CD4-positive, alpha-beta T cell treated with Interleukin-4 for 4 hours (primary cell): ENCODE measurements around the gene BEND4.
"Not testable (repeated sequence)": the region's sequence is repeated elsewhere in the genome, so short reads cannot be mapped to it uniquely, and the experiment has no call there.

ENCODE experiments used
- DNase-seq: peaks from one replicate; pipeline ENCODE4 v3.0.0-alpha.2; 2020

Gene BEND4

DNA sequence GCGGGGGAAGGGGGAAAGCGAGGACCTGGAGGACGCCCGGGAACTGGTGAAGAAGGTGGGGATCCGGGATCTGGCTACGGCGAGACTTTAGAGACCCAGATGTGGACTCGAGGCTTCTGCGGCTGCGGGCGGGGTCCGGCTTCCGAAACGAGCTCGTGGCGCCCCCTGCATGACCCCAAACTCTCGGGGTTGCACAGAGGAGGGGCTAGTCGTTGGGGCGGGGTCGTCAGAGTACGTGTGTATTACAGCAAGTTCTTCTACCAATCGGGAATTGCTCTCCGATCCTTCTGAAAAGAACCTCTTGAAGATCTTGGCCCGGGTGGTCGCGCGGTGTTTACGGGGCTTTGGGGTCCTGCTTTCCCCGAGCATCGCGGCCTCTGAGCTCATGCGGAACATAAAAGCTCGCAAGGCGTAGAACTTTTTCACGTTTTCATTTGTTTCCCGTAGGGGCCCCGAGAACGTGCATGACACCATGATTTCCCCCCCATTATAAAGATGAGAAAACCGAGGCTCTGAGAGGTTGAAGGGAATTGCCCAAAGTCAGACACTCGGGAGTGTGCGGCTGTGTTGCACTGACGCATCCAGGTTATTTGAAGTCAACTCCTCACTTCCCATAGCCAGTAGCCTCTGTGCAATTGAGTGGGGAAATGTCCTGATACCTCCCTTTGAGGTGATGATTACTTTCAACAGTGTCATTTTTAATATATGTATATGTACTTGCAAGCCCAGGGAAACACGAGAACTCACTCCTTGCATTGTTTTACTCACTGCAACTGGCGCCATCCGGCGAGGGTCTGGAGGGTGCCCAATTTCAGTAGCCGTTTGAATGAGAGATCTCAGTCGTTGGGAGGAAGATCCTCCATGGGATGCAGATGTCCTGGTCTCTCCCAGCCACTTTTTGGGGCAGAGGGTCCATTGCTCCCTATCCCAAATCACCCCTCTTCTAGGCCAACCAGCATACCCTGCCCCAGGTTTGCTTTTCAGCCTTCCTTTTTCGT, at the start of gene BEND4:
Gene BEND4 (minus strand): TSS at position 149 of the 998 bp plus-strand sequence. CDS start 512 bp downstream, outside the sequence.
- no peak for DNase-seq

DNA sequence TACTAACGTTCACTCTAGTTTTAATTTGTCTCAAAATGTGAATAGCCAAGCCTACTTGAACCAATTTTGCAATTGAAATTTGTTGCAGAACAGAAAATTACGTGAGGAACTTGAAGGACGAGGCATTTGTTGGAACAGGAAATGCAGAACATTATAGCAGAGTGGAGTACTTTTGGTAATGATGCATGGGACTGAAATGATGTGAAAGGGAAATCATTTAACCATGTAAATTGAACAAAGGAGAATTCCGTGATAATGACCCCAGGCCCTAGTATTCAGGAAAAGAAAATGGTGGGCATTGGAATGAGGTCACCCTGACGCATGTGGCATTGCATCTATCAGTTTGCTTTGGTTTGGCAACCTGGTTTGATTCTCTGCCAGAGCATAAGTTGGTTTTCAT, 44.9 kb upstream of the BEND4 start:
- DNase-seq: no peak

DNA sequence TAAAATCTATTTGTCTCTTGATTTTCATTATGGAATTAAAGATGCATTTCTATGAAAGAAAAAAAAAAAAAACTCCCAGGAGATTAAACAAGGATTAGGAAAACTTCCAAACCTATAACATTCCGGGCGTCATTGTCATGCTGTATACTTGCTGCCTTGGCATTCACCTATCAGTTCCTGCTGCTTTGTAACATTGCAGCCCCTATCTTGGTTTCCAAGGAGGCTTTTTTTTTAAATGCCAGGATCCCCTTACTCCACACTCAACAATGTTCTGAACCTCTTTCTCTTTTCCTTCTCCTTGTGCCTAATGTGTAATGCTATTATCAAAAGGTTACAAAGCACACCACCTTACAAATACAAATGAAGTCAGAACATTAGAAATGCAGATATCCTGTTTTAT, 20.5 kb upstream of the BEND4 start:
- DNase-seq: no peak

DNA sequence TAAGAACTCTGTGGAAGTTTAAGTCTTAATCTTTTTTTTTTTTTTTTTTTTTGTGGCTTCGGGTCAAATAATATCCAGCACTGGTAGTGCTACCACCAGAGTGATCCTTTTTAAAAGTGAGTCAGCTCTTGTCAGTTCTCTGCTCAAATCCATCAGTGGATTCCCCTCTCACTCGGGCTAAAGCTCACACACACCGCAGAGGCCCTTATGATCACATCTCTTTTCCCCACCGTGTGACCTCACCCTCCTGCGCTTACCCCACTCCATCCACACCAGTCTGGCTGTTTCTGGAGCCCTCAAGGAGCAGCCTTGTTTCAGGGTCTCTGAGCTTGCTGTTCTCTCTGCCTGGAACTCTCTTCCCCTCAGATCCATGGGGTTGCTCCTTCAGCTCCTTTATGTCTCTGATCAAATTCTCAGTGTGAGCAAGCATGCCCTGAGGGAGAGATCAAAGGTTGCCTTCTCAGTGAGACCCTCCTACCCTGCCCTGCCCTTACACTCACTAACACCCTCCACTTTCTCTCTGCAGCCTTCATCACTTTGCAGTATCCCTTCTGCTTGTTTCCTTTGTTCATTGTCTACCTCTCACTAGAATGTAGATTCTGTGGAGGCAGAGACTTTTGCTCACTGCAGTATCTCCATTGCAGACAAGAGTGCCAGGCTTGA, 19.8 kb upstream of the BEND4 start:
- DNase-seq: no peak

DNA sequence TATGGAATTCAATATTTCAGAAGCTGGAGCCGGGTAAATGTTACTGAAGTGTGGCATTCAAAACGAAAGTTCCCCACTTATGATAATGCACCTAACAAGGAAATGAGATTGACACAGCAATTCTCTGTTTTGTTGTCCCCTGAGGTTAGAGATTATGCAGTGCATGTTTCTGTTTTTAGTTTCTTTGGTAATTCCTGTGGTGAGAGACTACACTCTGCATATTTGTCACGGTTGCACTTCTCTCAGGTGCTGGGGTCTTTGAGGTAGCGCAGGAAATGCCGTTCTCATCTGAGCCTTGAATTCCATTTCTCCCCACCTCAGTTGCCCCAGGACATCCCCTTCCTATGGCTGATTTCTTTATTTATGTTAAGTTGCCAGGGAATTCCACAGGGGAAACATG, 15.3 kb upstream of the BEND4 start:
- no peak for DNase-seq

DNA sequence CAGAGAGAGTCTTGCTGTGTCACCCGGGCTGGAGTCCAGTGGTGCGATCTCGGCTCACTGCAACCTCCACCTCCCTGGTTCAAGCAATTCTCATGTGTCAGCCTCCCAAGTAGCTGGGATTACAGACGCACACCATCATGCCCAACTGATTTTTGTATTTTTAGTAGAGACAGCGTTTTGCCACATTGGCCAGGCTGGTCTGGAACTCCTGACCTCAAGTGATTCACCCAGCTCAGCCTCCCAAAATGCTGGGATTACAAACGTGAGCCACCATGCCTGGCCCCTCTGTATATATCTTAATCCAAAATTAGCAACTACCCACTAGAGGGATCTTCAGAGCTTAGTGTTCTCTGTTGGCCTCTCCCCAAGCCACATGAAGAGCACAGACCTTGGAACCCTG, 13.7 kb upstream of the BEND4 start:
- DNase-seq: not testable (repeated sequence)

DNA sequence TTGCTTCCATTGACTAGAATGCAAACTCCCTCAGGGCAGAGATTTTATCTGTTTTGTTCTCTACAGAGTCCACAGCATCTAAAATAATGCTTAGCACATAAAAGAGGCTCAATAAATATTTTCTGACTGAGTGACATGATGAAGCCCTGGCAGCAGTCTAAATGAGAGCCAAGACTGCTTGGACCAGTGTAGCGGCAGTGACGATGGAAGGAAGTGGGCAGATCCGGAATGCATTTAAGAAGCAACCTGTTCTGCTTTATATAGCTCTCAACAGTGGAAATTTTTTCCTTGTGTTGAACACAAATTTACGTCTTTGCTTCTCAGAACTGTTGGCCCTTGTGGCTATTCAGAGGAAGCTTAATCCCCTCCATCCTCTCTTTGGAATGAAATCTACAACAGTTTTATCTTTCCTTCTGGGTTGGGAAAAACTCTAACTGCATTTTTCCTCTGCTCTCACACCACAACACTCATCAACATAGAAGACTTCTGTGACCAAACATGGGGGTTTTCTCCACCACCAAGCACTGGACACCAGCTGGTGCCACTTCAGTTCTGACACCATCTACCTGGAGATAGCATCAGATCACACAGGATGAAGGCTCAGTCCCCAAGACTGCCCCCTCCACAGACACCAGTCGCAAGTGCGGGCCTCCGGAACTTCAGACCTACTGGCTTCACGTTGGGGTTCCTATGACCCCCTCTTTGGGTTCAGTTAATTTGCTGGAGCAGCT, 7.0 kb upstream of the BEND4 start:
- no peak for DNase-seq

DNA sequence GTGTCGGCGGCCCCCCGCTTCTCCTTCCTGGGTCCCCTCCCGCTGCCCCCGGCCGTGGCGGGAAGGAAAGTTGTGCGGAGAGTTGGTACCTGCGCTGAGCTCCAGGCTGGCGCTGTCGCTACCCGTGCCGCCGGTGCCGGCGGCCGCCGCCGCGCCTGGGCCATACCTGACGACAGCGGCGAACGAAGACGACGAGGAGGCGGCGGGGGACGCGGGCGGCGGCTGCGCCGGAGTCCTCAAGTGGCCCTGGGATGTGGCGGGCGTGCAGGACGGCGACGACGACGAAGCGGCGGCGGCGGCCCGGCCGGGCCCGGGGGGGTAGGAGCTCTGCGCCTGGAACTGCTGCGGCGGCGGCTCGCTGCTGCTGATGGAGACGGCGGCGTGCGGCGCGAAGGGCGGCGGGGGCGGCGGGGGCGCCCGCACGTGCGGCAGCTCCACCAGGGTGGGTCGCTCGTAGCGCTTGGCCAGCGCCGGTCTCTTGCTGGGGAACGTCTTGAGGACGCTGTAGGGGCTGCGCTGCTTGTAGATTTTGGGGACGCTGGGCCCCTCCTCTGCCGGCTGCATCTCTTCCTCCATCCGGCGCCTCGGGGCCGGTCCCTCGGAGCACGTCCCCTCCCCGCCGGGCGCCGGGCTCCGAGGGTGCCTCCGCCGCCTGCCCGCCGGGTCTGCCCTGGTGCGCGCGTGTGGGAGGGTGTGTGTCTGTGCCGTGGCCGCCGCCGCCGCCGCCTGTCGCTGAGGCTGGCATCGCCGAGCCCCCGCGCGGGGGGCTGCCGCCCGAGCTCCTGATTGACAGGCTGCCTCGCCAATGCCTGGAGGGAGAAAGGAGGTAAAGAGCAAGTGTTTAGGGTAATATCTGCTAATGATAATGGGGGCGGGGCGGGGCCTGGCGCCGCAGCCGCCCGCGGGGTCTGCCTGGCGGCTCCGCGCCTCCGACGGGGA, 618 bp downstream of the BEND4 start:
- peak; percentile 27 for DNase-seq

DNA sequence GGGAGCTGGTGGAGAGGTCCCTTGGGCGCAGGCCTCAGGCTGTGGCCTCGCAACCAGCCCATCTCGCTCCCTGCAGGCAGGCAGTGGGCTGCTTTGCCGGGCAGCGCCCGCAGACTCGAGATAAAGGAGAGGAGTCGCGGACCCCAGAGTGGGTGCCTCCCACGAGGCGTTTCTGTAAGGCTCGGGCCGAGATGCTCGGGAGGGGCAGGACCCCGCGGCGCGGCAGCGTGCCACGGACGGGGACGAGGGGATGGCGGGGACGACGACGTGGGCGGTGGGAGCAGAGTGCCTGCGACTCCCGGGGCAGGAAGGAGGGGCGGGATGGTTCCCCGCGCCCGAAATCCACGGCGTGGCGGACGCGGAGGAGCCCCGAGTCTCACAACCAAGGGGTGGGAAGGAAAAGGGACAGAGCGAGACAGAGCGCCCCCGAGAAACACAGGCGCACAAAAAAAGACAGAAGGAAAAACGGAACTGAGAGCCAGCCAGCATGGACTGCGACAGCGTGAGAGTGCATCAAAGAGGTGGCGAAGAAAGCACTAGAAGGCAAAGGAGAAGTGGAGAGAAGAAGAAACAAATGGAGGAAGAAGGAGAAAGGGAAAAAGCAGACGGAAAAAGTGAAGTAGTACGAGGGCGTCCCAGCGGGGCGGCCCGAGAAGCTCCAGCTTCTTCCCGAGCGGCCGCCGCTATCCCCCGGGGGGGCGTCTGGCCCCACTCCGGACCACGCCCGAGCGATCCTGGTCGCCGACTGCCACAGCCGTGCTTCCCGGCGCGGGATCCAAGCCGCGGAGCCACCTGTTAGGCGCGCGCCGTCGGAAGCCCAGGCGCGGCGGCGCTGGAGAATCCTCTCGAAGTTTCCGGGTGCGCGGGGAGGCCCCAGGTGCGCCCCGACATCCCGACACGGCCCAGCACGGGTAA, 1.5 kb downstream of the BEND4 start:
- no peak for DNase-seq

DNA sequence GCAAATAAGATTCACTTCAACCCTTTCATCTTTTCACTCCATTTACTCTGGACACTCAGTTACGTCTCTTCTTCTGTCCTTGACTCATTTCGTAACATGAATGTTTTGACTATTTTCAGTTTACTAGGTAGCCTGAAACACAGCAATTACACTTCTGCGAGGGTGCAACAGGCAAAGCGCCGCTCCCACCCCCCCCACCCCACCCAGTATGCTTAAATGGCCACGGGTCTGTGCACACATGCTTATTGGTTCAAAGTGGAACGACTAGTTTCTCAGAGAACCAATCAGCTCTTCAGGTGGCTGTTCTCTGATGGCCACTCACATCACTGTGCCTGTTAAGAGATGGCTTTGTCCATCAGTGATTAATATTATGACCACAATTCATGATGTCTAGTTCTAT, 3.5 kb downstream of the BEND4 start:
- no peak for DNase-seq

DNA sequence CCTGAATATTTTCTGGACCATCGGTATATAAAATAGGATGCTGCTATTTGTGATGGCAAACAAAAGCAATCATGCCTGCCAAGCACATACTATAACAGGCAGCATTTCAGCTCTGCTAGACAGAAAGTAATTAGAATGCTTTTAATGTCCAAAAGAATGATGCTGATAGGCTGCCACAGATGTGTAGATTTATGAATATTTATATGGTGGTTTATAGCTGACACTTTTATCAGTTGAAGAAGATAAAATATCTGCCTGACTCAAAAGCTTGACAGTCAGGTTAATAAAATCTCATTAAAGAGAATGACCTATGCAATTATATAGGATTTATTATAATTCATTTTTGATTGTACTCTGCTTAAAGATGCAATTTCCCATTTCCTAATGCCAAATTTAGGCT, 4.0 kb downstream of the BEND4 start:
- DNase-seq: no peak

DNA sequence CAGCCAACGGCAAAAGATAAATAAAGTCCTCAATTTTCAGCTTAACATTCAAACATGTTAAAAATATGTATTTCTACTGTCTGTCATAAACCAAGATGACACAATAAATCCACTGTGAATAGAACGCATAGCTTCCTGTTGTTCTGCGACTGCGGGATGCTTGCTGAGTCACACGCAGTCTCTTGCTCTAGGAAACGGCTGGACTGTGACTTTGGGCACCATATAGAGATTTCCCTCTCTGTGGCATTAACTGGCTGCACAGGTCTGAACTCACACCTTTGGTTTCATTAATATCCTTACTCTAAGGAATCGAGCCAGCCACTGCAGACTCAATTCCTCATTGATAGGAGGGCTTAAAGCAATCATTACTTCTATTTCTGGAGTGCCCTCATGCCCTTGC, 8.4 kb downstream of the BEND4 start:
- DNase-seq: no peak

DNA sequence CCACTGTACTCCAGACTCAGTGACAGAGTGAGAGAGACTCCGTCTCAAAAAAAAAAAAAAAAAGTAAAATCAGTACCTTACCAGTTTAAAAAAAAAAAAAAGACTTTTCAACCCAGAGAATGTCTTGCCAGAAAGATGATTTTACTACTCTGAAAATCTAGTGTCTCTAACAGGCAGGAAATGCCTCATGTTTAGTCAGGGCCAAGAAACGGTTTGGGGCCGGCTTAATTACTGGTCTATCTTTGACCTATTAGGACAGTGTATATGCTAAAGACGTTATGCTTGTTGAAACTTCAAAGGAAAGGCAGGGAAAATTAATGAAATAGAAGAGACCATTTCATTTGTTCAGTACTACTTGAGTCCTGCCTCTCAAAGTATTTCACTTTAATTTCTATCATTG, 9.9 kb downstream of the BEND4 start:
- DNase-seq: no peak

DNA sequence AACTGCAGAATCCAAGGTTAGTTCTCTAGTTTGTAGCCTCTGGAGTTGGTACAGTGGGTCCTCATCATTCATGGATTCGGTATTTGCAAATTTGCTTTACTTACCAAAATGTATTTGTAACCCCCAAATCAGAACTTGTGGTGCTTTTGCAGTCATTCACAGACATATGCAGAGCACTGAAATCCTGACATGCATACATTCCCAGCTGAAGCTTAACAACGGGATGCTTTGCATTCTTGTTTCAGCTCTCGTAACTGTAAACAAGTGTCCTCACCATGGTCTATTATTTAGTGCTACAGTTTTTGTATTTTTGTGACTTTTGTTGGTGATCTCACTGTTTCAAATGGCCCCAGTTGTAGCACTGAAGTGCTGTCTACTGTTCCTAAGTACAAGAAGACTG, 16.1 kb downstream of the BEND4 start:
- no peak for DNase-seq

DNA sequence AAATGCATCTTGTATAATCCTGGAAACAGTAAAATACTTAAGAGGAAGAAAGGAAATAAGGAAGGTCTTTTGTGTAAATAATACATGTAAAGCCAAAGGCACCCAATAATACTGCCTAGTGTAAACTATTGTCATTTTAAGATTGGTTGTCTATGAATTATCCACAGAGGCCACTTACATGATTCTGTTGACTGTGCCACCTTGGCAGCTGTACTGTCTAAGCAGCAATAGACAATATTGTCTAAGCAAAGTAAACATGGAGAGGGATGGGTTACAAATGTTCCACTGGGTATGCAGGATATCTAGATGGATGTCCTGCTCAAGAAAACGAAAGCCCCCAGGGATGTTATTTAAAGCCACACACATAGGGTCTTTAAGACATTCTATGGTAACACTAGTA, 19.4 kb downstream of the BEND4 start:
- DNase-seq: no peak

DNA sequence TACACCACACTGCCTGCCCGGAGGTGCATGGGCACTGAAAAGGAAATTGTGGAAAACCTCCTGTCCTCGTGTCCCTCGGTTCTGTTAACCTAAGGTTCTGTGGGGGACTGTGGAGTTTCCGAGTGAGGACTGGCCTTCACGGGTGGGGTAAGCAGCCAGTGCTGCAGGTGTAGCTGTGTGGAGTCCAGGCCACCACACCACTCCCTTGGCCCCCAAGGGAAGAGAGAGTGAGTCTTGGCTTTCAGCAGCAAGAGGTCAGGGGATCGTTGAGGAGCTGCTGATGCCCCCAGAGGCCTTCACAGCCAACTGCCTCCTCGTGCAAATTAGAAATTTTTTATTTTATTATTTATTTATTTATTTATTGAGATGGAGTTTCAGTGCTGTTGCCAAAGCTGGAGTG, 20.4 kb downstream of the BEND4 start:
- no peak for DNase-seq

DNA sequence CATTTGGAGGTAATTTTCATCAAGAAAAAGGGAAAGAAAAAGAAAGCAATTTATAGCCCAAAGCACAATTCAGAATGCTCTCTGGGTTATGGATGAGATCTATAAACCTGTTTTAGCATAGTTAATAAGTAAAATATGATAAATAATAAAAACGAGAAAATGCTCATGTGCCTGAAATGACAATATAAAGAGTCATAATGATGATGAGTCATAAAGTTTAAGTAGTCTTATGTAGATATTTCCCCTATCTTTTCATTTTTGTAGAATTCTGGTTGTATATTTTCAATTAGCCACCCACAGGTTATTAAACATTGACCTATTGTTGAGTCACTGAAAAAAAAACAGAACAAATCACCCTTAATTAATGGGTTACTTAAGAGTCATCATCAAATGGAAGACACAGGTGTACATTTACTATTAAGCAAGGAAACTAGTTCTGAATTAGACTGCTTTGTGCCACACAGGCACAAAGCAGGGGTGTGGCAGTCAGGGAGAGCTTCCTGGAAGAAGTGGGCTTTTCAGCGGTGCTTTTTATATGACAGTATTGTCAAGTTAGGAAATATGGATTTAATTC, 29.3 kb downstream of the BEND4 start:
- DNase-seq: no peak

DNA sequence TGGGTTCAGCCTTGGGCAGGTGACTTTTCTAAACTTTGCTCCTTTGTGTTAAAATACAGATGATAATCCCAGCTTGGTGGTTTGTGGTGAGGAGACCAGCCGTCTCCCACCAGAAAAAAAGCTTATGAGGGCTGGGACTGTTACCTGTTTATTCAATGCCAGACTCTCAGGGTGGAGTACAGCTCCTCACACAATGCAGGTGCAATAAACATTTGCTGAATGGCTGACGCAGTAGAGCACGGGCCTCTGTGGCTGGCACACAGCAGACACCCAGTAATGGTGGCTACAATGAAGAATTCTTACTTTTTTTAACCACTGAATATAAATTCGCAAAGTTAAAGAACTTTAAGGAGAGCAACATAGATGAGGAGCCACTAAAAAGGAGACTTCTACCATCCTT, 30.2 kb downstream of the BEND4 start:
- DNase-seq: no peak

DNA sequence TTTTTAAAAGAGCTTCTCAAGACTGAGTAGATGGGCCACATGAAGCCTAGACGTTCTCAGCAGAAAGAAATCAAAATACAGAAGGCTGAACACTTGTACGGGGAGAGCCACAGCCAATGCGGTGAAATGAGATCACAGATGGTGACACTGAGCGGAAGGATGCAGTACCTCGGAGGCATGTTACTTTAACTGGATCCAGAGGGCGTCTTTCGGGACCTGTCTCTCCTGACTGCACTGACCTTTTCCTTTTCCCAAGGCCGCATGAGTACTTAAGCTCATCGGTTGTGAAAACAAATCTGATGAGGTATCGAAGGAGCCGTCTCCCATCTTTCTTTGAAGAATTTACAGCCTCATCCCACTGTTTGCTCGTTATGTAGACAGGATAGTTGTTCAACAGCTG, 32.6 kb downstream of the BEND4 start:
- no peak for DNase-seq

DNA sequence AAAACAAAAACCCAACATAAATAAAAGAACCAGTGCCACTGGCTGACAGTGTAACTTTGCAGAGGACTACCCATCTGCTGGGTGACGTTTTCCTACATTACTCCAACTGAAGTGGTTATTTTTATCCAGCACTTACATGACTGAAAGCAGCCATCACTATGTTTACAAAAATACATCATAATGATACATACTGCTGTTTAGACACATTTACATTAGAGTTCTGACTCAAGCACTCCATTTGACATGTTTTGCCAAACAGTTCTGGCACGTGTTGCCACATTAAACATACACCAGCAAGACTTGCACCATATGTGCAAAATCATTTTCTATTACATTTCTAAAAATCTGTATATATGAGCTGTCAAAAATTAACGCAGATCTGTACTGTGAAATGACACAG, 39.6 kb downstream of the BEND4 start:
- DNase-seq: no peak

DNA sequence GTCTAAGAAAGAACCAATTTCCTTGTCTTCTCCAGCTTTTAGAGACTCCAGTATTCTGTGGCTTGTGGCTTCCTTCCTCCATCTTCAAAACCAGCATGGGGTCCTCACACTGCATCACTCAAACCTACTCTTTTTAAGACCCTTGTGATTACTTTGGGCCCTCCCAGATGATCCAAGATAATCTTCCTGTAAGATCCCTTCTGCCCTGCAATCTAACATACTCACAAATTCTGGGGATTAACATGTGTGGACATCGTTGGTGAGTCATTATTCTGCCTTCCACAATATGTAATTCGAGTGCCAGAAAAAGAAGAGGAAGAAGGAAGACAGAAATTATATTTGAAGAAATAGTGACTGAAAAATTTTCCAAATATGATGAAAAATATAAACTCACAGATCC, 47.9 kb downstream of the BEND4 start:
- DNase-seq: no peak
